ENCODE data around the gene CHRM2.

Gene CHRM2

GRCh38 chr7:136938476-136938875 is 70.0 kb downstream of the CHRM2 start:
- H3K4me3 ChIP-seq (ENCODE audit: low read length): no peak overlapping the region
- no peak for DNase-seq (ENCODE audit: low read depth)
- TF ChIP-seq CTCF (IDR thresholded peaks at IDR 0.05; ENCODE audit: insufficient read depth, low read depth, low read length, missing control alignments): no peak

- H3K4me3 ChIP-seq (ENCODE audit: low read length): no peak overlapping the region
- no peak for DNase-seq (ENCODE audit: low read depth)
- no peak for TF ChIP-seq CTCF (IDR thresholded peaks at IDR 0.05; ENCODE audit: insufficient read depth, low read depth, low read length, missing control alignments)
Observed at GRCh38 chr7:136940122-136940521, 71.7 kb downstream of the CHRM2 start.

- DNase-seq (ENCODE audit: low read depth): no peak
Observed at GRCh38 chr7:136940917-136941316, 72.5 kb downstream of the CHRM2 start.

GRCh38 chr7:136941816-136942215 is 73.4 kb downstream of the CHRM2 start:
- peak; percentile 24 for DNase-seq (ENCODE audit: low read depth)
- H3K4me3 ChIP-seq (ENCODE audit: low read length): no peak overlapping the region
- TF ChIP-seq CTCF (IDR thresholded peaks at IDR 0.05; ENCODE audit: insufficient read depth, low read depth, low read length, missing control alignments): no peak

More at GRCh38 chr7:136940917-136941316, 72.5 kb downstream of the CHRM2 start:
- no peak for TF ChIP-seq CTCF (IDR thresholded peaks at IDR 0.05; ENCODE audit: insufficient read depth, low read depth, low read length, missing control alignments)
- no peak overlapping the region for H3K4me3 ChIP-seq (ENCODE audit: low read length)

- DNase-seq (ENCODE audit: low read depth): no peak
- TF ChIP-seq CTCF (IDR thresholded peaks at IDR 0.05; ENCODE audit: insufficient read depth, low read depth, low read length, missing control alignments): no peak
- no peak overlapping the region for H3K4me3 ChIP-seq (ENCODE audit: low read length)
Observed at GRCh38 chr7:136942401-136942800, 73.9 kb downstream of the CHRM2 start.

GRCh38 chr7:136942994-136943393 is 74.5 kb downstream of the CHRM2 start:
- DNase-seq (ENCODE audit: low read depth): no peak
- TF ChIP-seq CTCF (IDR thresholded peaks at IDR 0.05; ENCODE audit: insufficient read depth, low read depth, low read length, missing control alignments): no peak
- H3K4me3 ChIP-seq (ENCODE audit: low read length): no peak overlapping the region

GRCh38 chr7:136947347-136947746 is 78.9 kb downstream of the CHRM2 start:
- TF ChIP-seq CTCF (IDR thresholded peaks at IDR 0.05; ENCODE audit: insufficient read depth, low read depth, low read length, missing control alignments): no peak

More at GRCh38 chr7:136947347-136947746, 78.9 kb downstream of the CHRM2 start:
- DNase-seq (ENCODE audit: low read depth): no peak
- H3K4me3 ChIP-seq (ENCODE audit: low read length): no peak overlapping the region

Measured in epithelial cell of esophagus (primary cell).